Measurements from ENCODE around the gene BRAP. TPM values are rescaled to one million over a fixed set of nuclear protein-coding genes. Genes with fewer than 3 reads are reported as not detected.

The BRAP gene
- total and polyA plus RNA-seq, 10 donors, result 6.4 to 19.6 (median 16.5) TPM

GRCh38 chr12:111715279-111715678 lies 29.5 kb upstream of the BRAP start:
- Histone ChIP-seq H3K27ac (no peak overlapping the region), H3K4me3 (no peak overlapping the region)
- no peak for DNase-seq

GRCh38 chr12:111706145-111706544 lies 20.4 kb upstream of the BRAP start:
- H3K4me1 ChIP-seq, result no peaks in the 10 kb centered on the region
- 88 to 94% (median 90%) methylated on average over 6 of the region's 6 CpGs for WGBS, 5 donors
- H3K36me3 ChIP-seq, result peaks cover 9 to 100% (median 65%) of the 10 kb centered on the region in 6 donors
- no peak for DNase-seq
- intact Hi-C loops (cut with DNase I; ENCODE audit: low total_unique reads), result no loop called here
- H3K27ac ChIP-seq, result no peak overlapping the region
- no peak overlapping the region for H3K4me3 ChIP-seq
- no peaks in the 10 kb centered on the region for H3K27me3 ChIP-seq (replicated peaks in 1 of 7)
- no peak for TF ChIP-seq POLR2AphosphoS5 (IDR thresholded peaks at IDR 0.05)
- no peak for TF ChIP-seq POLR2A (IDR thresholded peaks at IDR 0.05)
- no peak for TF ChIP-seq CTCF (IDR thresholded peaks at IDR 0.05 in 8 of 11, conservative IDR thresholded peaks at IDR 0.05 in 3 of 11)
- H3K9me3 ChIP-seq, result no peaks in the 10 kb centered on the region

More at GRCh38 chr12:111715279-111715678, 29.5 kb upstream of the BRAP start:
- no peak for TF ChIP-seq POLR2A (IDR thresholded peaks at IDR 0.05)
- TF ChIP-seq CTCF (IDR thresholded peaks at IDR 0.05 in 8 of 11, conservative IDR thresholded peaks at IDR 0.05 in 3 of 11), result no peak
- no peak for TF ChIP-seq POLR2AphosphoS5 (IDR thresholded peaks at IDR 0.05)
- intact Hi-C loops (cut with DNase I; ENCODE audit: low total_unique reads), result no loop called here
- WGBS, 5 donors, result 92 to 98% (median 96%) methylated on average over 4 of the region's 4 CpGs
- Histone ChIP-seq H3K36me3 (peaks cover 3 to 100% (median 79%) of the 10 kb centered on the region in 6 donors), H3K4me1 (no peaks in the 10 kb centered on the region), H3K9me3 (no peaks in the 10 kb centered on the region), H3K27me3 (replicated peaks in 1 of 7) (no peaks in the 10 kb centered on the region)

GRCh38 chr12:111705672-111706071 lies 19.9 kb upstream of the BRAP start:
- Histone ChIP-seq H3K9me3 (no peaks in the 10 kb centered on the region), H3K27me3 (replicated peaks in 1 of 7) (no peaks in the 10 kb centered on the region), H3K27ac (no peak overlapping the region), H3K4me1 (no peaks in the 10 kb centered on the region), H3K36me3 (peaks cover 9 to 100% (median 63%) of the 10 kb centered on the region in 6 donors), H3K4me3 (no peak overlapping the region)
- TF ChIP-seq POLR2AphosphoS5 (IDR thresholded peaks at IDR 0.05) (no peak), CTCF (IDR thresholded peaks at IDR 0.05 in 8 of 11, conservative IDR thresholded peaks at IDR 0.05 in 3 of 11) (no peak), POLR2A (IDR thresholded peaks at IDR 0.05) (no peak)
- intact Hi-C loops (cut with DNase I; ENCODE audit: low total_unique reads), result no loop called here
- 68 to 87% (median 81%) methylated on average over 5 of the region's 5 CpGs for WGBS, 5 donors
- DNase-seq, result no peak

GRCh38 chr12:111699962-111700361 lies 14.2 kb upstream of the BRAP start:
- WGBS, 5 donors, result 90 to 97% (median 95%) methylated on average over 2 of the region's 2 CpGs
- TF ChIP-seq CTCF (IDR thresholded peaks at IDR 0.05 in 8 of 11, conservative IDR thresholded peaks at IDR 0.05 in 3 of 11) (no peak), POLR2A (IDR thresholded peaks at IDR 0.05) (no peak), POLR2AphosphoS5 (IDR thresholded peaks at IDR 0.05) (no peak)
- Histone ChIP-seq H3K27ac (no peak overlapping the region), H3K4me1 (no peaks in the 10 kb centered on the region), H3K4me3 (no peak overlapping the region), H3K36me3 (peaks cover 3 to 100% (median 56%) of the 10 kb centered on the region in 6 donors), H3K27me3 (replicated peaks in 1 of 7) (no peaks in the 10 kb centered on the region), H3K9me3 (no peaks in the 10 kb centered on the region)
- intact Hi-C loops (cut with DNase I; ENCODE audit: low total_unique reads), result no loop called here
- DNase-seq, result no peak

Data from spleen (tissue), 11 donors.